GM12865 (cell line): ENCODE measurements around the gene C1QTNF9.

ENCODE experiments used
- DNase-seq: peaks from one replicate; pipeline ENCODE4 v3.0.0; 2010; ENCODE audit warnings: low read depth
- H3K4me3 ChIP-seq: 2 replicates; pipeline ENCODE4 v1.5.1; 2011; ENCODE audit warnings: mild to moderate bottlenecking, low read depth, low read length, control low read depth
- TF ChIP-seq, protein P1 (sequence below): IDR thresholded peaks from 2 replicates; pipeline ENCODE4 v1.5.1; 2011; ENCODE audit warnings: low read length, control low read depth, low read depth, inconsistent platforms; ENCODE audit not compliant: insufficient read depth; ENCODE audit errors: missing control alignments

C1QTNF9 gene

DNA sequence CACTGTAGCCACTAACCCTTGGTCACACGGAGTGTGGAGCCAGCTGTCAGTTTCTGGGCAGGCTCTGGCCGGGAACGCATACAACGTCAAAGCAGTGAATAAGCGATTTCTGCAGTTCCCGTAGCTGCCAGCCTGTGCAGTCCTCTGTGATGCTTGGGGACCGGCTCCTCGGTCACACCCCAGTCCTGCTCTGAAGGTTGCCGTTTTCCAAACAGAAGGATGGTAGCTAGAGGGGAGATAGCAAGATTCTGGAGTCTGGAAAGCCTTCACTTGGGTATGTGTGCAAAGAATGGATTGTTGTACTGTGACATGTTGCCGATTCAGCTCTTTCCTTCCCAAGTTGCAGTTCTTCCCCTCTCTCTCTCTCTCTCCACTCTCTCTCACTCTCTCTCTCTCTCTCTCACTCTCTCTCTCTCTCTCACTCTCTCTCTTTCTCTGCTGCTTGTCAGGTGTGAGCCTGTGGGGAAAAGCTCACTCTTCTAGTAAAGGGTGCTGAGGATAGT is 38.7 kb upstream of the C1QTNF9 start:
- TF ChIP-seq, protein P1, sequence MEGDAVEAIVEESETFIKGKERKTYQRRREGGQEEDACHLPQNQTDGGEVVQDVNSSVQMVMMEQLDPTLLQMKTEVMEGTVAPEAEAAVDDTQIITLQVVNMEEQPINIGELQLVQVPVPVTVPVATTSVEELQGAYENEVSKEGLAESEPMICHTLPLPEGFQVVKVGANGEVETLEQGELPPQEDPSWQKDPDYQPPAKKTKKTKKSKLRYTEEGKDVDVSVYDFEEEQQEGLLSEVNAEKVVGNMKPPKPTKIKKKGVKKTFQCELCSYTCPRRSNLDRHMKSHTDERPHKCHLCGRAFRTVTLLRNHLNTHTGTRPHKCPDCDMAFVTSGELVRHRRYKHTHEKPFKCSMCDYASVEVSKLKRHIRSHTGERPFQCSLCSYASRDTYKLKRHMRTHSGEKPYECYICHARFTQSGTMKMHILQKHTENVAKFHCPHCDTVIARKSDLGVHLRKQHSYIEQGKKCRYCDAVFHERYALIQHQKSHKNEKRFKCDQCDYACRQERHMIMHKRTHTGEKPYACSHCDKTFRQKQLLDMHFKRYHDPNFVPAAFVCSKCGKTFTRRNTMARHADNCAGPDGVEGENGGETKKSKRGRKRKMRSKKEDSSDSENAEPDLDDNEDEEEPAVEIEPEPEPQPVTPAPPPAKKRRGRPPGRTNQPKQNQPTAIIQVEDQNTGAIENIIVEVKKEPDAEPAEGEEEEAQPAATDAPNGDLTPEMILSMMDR: no peak
- DNase-seq: peak; percentile 85
- peak overlapping the region; percentile 69 for H3K4me3 ChIP-seq

DNA sequence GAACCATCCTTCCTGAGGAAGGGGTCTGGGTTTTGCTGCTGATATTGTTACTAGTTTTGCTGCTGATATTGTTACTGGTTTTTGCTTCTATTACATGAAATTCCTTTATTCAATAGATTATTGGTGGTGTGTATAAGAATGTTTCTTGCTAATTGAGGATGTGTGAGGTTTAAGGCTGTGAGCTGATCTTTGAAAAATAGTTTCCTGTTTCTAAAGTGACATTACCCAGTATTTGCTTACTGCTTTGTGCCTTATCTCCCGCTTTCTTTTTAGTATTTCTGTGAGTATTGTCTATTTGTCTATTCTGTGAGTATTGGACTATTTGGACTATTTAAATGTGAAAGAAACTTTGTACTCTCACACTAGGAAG is 38.2 kb upstream of the C1QTNF9 start:
- TF ChIP-seq, protein P1: no peak
- peak overlapping the region; percentile 69 for H3K4me3 ChIP-seq
- no peak for DNase-seq

DNA sequence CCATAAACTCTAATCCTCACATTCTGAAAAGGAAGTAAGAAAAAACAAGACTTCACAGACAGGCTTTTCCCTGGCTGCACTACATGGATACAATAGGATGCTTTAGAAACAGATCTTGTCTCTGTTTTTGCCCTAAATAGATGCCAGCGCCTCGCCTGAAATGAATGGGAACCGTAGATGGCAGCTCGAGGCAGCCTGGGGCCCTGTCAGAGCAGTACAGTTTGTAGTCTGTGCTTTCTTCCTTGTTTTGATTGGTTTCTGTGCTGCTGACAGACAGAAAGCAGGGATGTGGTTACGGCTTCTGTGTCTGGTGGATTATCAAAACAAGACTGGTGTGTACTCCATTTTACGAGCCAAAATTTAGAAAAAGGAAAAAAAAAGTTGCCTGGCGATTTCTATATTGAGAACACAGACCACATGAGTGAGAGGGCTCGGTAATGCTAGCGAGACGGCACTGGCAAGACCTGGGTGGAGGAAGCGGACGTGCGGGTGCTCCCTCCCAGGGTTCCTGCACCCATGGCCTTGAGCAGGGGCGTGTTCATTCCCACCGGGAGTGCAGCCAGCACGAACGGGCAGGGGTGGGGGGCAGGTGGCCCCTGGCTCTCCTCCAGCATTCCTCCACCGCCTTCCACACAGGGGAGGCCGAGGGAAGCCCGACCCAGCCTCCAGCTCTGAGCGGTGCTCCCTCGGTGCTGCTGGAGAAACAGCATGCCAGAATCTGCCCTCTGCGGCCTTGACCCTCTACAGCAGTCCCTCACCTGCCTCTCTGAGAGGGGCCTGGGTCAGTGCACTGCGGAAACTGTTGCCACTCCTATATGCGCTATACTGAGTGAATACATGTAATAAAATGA is 37.6 kb upstream of the C1QTNF9 start:
- TF ChIP-seq, protein P1: no peak
- H3K4me3 ChIP-seq: peak overlapping the region; percentile 69
- DNase-seq: peak; percentile 87

DNA sequence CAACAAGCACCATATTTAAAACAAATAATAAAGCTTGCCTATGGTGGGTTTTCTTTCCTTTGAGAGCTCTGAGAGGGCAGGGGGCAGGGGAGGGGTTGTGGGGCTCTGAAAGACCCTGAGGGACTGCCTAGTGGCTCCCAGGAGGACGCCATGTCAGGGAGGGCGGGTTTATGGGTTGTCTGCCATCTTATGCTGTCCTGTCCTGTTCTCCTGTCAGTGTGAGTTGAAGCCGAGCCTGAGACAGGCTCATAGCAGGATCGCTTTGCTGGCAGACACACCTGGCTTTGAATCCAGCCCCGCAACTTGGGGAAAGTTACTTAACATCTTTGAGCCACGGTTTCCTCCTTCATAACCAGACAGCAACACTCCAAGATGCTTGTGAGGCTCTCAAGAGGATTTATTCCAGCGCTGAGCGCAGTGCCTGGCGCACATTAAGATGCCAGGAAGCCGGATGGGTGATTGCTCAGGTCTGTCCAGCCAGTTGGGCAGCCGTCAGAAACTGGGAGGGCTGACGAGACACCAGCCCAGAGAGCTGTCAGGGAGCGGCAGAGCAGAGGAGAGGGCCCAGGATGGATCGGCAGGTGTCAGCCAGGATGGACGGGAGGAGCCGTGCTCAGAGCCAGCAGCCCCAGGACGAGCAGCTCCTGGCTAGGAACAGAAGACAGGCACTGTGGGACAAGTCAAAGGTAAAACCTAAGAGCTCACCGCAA is 36.8 kb upstream of the C1QTNF9 start:
- peak overlapping the region; percentile 69 for H3K4me3 ChIP-seq
- TF ChIP-seq, protein P1: no peak
- DNase-seq: peak; percentile 20

DNA sequence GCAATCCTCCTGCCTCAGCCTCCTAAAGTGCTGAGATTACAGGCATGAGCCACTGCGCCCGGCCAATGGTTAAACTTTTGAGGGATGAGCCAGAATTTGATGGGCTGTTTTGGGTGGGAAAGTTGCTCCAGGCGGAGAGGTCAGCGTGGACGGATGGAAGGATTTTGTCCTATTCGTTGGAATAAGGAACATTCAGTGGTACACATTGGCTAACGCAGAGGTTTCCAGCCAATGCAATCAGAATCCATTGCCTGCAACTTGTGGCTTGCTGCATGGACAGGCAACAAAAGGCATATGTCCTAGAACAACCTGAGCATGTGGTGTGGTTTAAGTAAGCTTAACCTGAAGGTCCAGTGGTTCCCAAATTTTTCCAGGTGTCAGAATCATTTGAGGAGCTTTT is 35.5 kb upstream of the C1QTNF9 start:
- DNase-seq: no peak
- TF ChIP-seq, protein P1: no peak
- no peak overlapping the region for H3K4me3 ChIP-seq

DNA sequence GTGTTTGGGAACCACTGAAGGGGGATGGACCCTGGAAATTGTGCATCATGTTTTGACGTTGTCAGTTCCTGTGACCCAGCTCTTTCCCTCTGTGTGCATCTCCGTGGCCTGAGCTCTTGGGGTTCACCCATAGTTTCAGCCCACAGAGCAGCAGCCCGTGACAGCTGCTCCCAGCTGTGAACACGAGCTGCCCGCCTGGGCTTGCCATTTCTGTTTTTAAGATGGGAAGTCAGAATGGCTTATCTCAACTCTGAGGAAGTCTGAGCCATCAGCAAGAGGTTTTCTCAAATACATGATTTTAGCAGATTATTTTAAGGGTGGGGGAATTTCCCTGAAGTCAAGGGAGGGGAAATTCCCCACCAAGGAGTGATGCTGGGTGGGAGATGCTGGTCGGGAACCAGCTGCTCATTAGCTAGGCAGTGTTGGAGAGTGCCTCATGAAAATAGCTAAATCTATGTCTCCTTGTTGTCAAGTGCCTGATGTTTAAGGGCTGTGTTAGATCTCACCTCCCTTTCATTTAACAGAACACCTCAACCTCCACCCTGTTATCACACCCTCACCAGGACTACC is 34.8 kb upstream of the C1QTNF9 start:
- peak; percentile 93 for DNase-seq
- no peak overlapping the region for H3K4me3 ChIP-seq
- TF ChIP-seq, protein P1: no peak
